Measurements from ENCODE around the gene STK17B. TPM values are rescaled to one million over a fixed set of nuclear protein-coding genes. Genes with fewer than 3 reads are reported as not detected.

STK17B gene
- polyA plus RNA-seq, 1 donor (not counting 4 experiments of a cell fraction or from before 2014, with no cell fraction given) = 11.0 TPM

GRCh38 chr2:196200557-196200956 lies 29.2 kb upstream of the STK17B start:
- Histone ChIP-seq H3K4me1 (ENCODE audit: control insufficient read depth, extremely low read depth, insufficient read depth, low read length) (no peaks in the 10 kb centered on the region), H3K79me2 (ENCODE audit: control insufficient read depth, insufficient read depth, low read length) (no peaks in the 10 kb centered on the region), H3K4me3 (ENCODE audit: control insufficient read depth in 2 of 3, extremely low read depth in 1 of 3, insufficient read depth in 2 of 3, low read depth in 1 of 3, low read length in 3 of 3) (no peak overlapping the region), H3K9ac (ENCODE audit: control insufficient read depth, extremely low read depth, insufficient read depth, low read length) (no peak overlapping the region), H3K36me3 (ENCODE audit: control insufficient read depth in 2 of 2, extremely low read depth in 1 of 2, insufficient read depth in 2 of 2, low read length in 2 of 2) (no peaks in the 10 kb centered on the region), H4K20me1 (ENCODE audit: control insufficient read depth, extremely low read depth, insufficient read depth, low read length) (no peaks in the 10 kb centered on the region), H3K9me1 (ENCODE audit: control insufficient read depth, extremely low read depth, insufficient read depth, low read length) (no peaks in the 10 kb centered on the region), H2AFZ (ENCODE audit: control insufficient read depth, low read length) (no peak overlapping the region), H3K27ac (ENCODE audit: control insufficient read depth, insufficient read depth, low read length) (no peak overlapping the region), H3K9me3 (ENCODE audit: control insufficient read depth, low read depth, low read length) (no peaks in the 10 kb centered on the region), H3K27me3 (ENCODE audit: control insufficient read depth, extremely low read depth, insufficient read depth, low read length) (no peaks in the 10 kb centered on the region), H3K4me2 (ENCODE audit: control insufficient read depth, extremely low read depth, insufficient read depth, low read depth, low read length) (no peak overlapping the region)
- dilution Hi-C loops (cut with MboI; ENCODE audit: extremely low pct_ligation_motif_present, low sequenced_read_pairs) = no loop called here
- TF ChIP-seq EZH2 (IDR thresholded peaks at IDR 0.05; ENCODE audit: low read length) (no peak), CTCF (optimal IDR thresholded peaks at IDR 0.05 in 1 of 3, IDR thresholded peaks at IDR 0.05 in 1 of 3, conservative IDR thresholded peaks at IDR 0.05 in 1 of 3; ENCODE audit: extremely low read depth in 1 of 3, insufficient read depth in 2 of 3, low read length in 3 of 3) (no peak)
- no peak for DNase-seq (ENCODE audit: low read depth, low spot score)
- FAIRE-seq = no peak

- dilution Hi-C loops (cut with MboI; ENCODE audit: extremely low pct_ligation_motif_present, low sequenced_read_pairs) = no loop called here
- no peak for FAIRE-seq
Measured at GRCh38 chr2:196195758-196196157, 24.4 kb upstream of the STK17B start.

More at GRCh38 chr2:196195758-196196157, 24.4 kb upstream of the STK17B start:
- H4K20me1 ChIP-seq (ENCODE audit: control insufficient read depth, extremely low read depth, insufficient read depth, low read length) = no peaks in the 10 kb centered on the region
- no peaks in the 10 kb centered on the region for H3K9me1 ChIP-seq (ENCODE audit: control insufficient read depth, extremely low read depth, insufficient read depth, low read length)
- no peak for DNase-seq (ENCODE audit: low read depth, low spot score)
- TF ChIP-seq CTCF (optimal IDR thresholded peaks at IDR 0.05 in 1 of 3, IDR thresholded peaks at IDR 0.05 in 1 of 3, conservative IDR thresholded peaks at IDR 0.05 in 1 of 3; ENCODE audit: extremely low read depth in 1 of 3, insufficient read depth in 2 of 3, low read length in 3 of 3) = no peak
- TF ChIP-seq EZH2 (IDR thresholded peaks at IDR 0.05; ENCODE audit: low read length) = no peak
- no peaks in the 10 kb centered on the region for H3K36me3 ChIP-seq (ENCODE audit: control insufficient read depth in 2 of 2, extremely low read depth in 1 of 2, insufficient read depth in 2 of 2, low read length in 2 of 2)
- H3K4me1 ChIP-seq (ENCODE audit: control insufficient read depth, extremely low read depth, insufficient read depth, low read length) = no peaks in the 10 kb centered on the region
- no peak overlapping the region for H3K9ac ChIP-seq (ENCODE audit: control insufficient read depth, extremely low read depth, insufficient read depth, low read length)
- no peak overlapping the region for H2AFZ ChIP-seq (ENCODE audit: control insufficient read depth, low read length)
- H3K27me3 ChIP-seq (ENCODE audit: control insufficient read depth, extremely low read depth, insufficient read depth, low read length) = no peaks in the 10 kb centered on the region
- H3K79me2 ChIP-seq (ENCODE audit: control insufficient read depth, insufficient read depth, low read length) = no peaks in the 10 kb centered on the region
- H3K27ac ChIP-seq (ENCODE audit: control insufficient read depth, insufficient read depth, low read length) = no peak overlapping the region
- H3K4me2 ChIP-seq (ENCODE audit: control insufficient read depth, extremely low read depth, insufficient read depth, low read depth, low read length) = no peak overlapping the region
- no peaks in the 10 kb centered on the region for H3K9me3 ChIP-seq (ENCODE audit: control insufficient read depth, low read depth, low read length)
- no peak overlapping the region for H3K4me3 ChIP-seq (ENCODE audit: control insufficient read depth in 2 of 3, extremely low read depth in 1 of 3, insufficient read depth in 2 of 3, low read depth in 1 of 3, low read length in 3 of 3)

Data from keratinocyte (primary cell).